Mesendoderm (in vitro differentiated cells): ENCODE results near the gene ST7.
"Not testable (repeated sequence)": the region's sequence is repeated elsewhere in the genome, so short reads cannot be mapped to it uniquely, and the experiment has no call there.

ENCODE experiments used
- DNase-seq: peaks from one replicate; pipeline ENCODE4 v3.0.0; 2013
- H2AK5ac ChIP-seq: 2 replicates; pipeline ENCODE4 v1.6.1; 2013; ENCODE audit warnings: low read length, inconsistent platforms
- H2BK120ac ChIP-seq: 2 replicates; pipeline ENCODE4 v1.6.1; 2013; ENCODE audit warnings: low read depth, mild to moderate bottlenecking, low read length, moderate library complexity, mixed read lengths
- H2BK15ac ChIP-seq: replicated peaks from 2 replicates; pipeline ENCODE4 v1.6.1; 2013; ENCODE audit warnings: low read depth, mild to moderate bottlenecking, moderate library complexity
- H2BK5ac ChIP-seq: 2 replicates; pipeline ENCODE4 v1.6.1; 2013; ENCODE audit warnings: low read length, inconsistent platforms
- H3K18ac ChIP-seq: 2 replicates; pipeline ENCODE4 v1.6.1; 2013; ENCODE audit warnings: mild to moderate bottlenecking, low read length, mixed read lengths
- H3K23ac ChIP-seq: one replicate; pipeline ENCODE4 v1.6.1; 2013; ENCODE audit warnings: low read length
- H3K27ac ChIP-seq: 2 replicates; pipeline ENCODE4 v1.5.1; 2013; ENCODE audit warnings: low read depth, mild to moderate bottlenecking, inconsistent platforms, low read length, moderate library complexity
- H3K27me3 ChIP-seq: 2 replicates; pipeline ENCODE4 v1.6.1; 2013; ENCODE audit warnings: low read length, control low read depth, mild to moderate bottlenecking, inconsistent platforms; ENCODE audit not compliant: insufficient read depth, poor library complexity
- H3K36me3 ChIP-seq: 2 replicates; pipeline ENCODE4 v1.6.1; 2013; ENCODE audit warnings: low read length, inconsistent platforms; ENCODE audit not compliant: control insufficient read depth, insufficient read depth
- H3K4ac ChIP-seq: one replicate; pipeline ENCODE4 v1.6.1; 2013; ENCODE audit warnings: low read depth, mild to moderate bottlenecking, low read length, moderate library complexity
- H3K4me1 ChIP-seq: 2 replicates; pipeline ENCODE4 v1.6.1; 2013; ENCODE audit warnings: low read depth, low read length, inconsistent platforms; ENCODE audit not compliant: control insufficient read depth
- H3K4me2 ChIP-seq: 2 replicates; pipeline ENCODE4 v1.6.1; 2013; ENCODE audit warnings: low read length
- H3K4me3 ChIP-seq: 2 replicates; pipeline ENCODE4 v1.5.1; 2013; ENCODE audit warnings: mild to moderate bottlenecking, low read length
- H3K56ac ChIP-seq: one replicate; pipeline ENCODE4 v1.6.1; 2013; ENCODE audit warnings: low read length
- H3K79me1 ChIP-seq: 2 replicates; pipeline ENCODE4 v1.6.1; 2013; ENCODE audit warnings: low read length, inconsistent platforms
- H3K79me2 ChIP-seq: 2 replicates; pipeline ENCODE4 v1.6.1; 2013; ENCODE audit warnings: mild to moderate bottlenecking, low read length; ENCODE audit not compliant: control insufficient read depth, insufficient read depth
- H3K9ac ChIP-seq: 2 replicates; pipeline ENCODE4 v1.6.1; 2013; ENCODE audit warnings: low read length, inconsistent platforms
- H4K5ac ChIP-seq: one replicate; pipeline ENCODE4 v1.6.1; 2013; ENCODE audit warnings: low read length
- H4K8ac ChIP-seq: one replicate; pipeline ENCODE4 v1.6.1; 2013; ENCODE audit warnings: low read depth, mild to moderate bottlenecking, control low read depth, low read length, moderate library complexity
- WGBS: extraction: QIAGEN DNeasy Blood & Tissue Kit; methylation state at CpG from one replicate; pipeline ENCODE4 v1.1.7; 2013; ENCODE audit warnings: low lambda C conversion rate, missing lambda C conversion rate; ENCODE audit not compliant: insufficient coverage; ENCODE audit errors: extremely low coverage; 5-methylcytosine and 5-hydroxymethylcytosine counted together

ST7 gene

DNA sequence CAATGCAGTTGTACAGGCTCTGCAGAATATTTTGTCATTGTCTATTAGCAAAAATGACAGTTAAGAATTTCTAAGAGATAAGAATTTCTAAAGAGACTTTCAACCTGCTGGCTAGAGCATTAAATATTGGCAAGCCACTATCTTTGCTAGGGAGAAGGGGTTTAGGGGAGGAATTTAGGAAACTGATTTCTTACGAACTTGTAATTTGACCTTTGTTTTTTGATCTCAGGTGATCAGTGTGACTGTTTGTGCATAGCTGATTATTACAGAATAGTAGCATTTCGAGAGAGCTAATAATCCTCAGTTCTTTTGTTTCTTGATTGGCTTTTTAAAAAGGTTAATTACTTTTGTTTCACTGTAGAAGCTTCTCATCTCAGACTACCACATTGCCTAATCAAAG lies 68.1 kb downstream of the ST7 start:
- Histone ChIP-seq H3K79me1 (no peaks in the 10 kb centered on the region), H3K56ac (no peak overlapping the region), H3K23ac (no peak overlapping the region), H3K4me2 (no peak overlapping the region), H4K8ac (no peak overlapping the region), H3K4me3 (no peak overlapping the region), H3K4ac (no peak overlapping the region), H2BK120ac (no peak overlapping the region), H2BK5ac (no peak overlapping the region), H2AK5ac (no peak overlapping the region), H3K79me2 (no peaks in the 10 kb centered on the region), H3K27me3 (no peaks in the 10 kb centered on the region), H3K4me1 (peaks cover 5% of the 10 kb centered on the region), H2BK15ac (no peak overlapping the region), H3K36me3 (no peaks in the 10 kb centered on the region), H4K5ac (no peak overlapping the region), H3K27ac (no peak overlapping the region), H3K18ac (no peak overlapping the region), H3K9ac (no peak overlapping the region)
- WGBS = no CpG with 5 or more reads among the region's 2 CpGs
- DNase-seq = no peak

DNA sequence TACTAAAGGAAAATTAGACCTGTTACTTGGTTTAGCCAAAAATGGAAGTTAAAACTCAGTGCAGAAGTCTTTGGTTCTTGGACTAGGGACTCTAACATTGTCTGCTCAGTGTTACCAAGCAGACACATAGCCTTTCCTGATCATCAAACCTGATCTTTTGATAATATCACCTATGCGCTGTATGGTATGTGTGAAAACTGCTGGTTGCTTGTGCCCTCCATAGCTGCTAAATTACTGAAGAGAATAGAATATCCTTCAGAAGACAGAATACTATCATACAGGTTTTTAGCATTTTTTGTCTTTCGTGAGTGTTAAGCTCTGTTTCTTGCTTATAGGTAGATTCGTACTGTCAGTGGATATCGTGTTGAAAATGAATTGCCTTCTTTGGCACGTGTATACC lies 68.7 kb downstream of the ST7 start:
- Histone ChIP-seq H3K23ac (no peak overlapping the region), H4K5ac (no peak overlapping the region), H3K4me2 (no peak overlapping the region), H2BK15ac (no peak overlapping the region), H3K27me3 (no peaks in the 10 kb centered on the region), H2BK5ac (no peak overlapping the region), H3K27ac (no peak overlapping the region), H3K36me3 (no peaks in the 10 kb centered on the region), H2BK120ac (no peak overlapping the region), H2AK5ac (no peak overlapping the region), H3K79me1 (no peaks in the 10 kb centered on the region), H4K8ac (no peak overlapping the region), H3K4me3 (no peak overlapping the region), H3K9ac (no peak overlapping the region), H3K56ac (no peak overlapping the region), H3K4ac (no peak overlapping the region), H3K4me1 (peaks cover 5% of the 10 kb centered on the region), H3K79me2 (no peaks in the 10 kb centered on the region), H3K18ac (no peak overlapping the region)
- no peak for DNase-seq
- WGBS = no CpG with 5 or more reads among the region's 5 CpGs

DNA sequence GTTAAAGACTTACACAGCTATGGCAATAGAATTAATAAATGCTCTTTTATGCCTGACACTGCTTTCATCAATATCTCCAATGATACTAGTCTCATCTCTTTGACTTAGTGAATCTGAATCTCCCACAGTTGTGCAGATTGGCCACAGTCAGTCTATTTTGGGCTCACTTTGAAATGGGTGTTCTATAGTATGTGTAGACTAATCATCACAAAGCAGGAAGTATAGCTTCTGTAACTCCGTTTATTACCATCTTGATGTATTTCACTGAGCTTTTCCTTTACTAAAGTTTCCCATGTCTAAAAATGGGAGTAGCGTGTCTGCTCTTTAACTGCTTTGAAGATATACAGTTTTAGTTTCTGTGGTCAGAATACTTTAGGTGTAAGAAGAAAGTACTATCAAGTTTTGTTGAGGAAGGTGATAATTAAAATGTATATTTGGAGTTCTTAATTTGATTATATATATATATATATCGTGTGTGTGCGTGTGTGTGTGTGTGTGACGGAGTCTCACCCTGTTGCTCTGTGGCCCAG lies 70.1 kb downstream of the ST7 start:
- Histone ChIP-seq H3K27ac (no peak overlapping the region), H3K9ac (no peak overlapping the region), H2BK5ac (no peak overlapping the region), H3K36me3 (no peaks in the 10 kb centered on the region), H3K4me2 (no peak overlapping the region), H3K23ac (no peak overlapping the region), H2BK120ac (no peak overlapping the region), H4K5ac (no peak overlapping the region), H4K8ac (no peak overlapping the region), H2AK5ac (no peak overlapping the region), H2BK15ac (no peak overlapping the region), H3K79me2 (no peaks in the 10 kb centered on the region), H3K79me1 (no peaks in the 10 kb centered on the region), H3K4ac (no peak overlapping the region), H3K4me1 (peaks cover 5% of the 10 kb centered on the region), H3K27me3 (no peaks in the 10 kb centered on the region), H3K18ac (no peak overlapping the region), H3K4me3 (no peak overlapping the region), H3K56ac (no peak overlapping the region)
- WGBS = no CpG with 5 or more reads among the region's 5 CpGs
- DNase-seq = no peak

DNA sequence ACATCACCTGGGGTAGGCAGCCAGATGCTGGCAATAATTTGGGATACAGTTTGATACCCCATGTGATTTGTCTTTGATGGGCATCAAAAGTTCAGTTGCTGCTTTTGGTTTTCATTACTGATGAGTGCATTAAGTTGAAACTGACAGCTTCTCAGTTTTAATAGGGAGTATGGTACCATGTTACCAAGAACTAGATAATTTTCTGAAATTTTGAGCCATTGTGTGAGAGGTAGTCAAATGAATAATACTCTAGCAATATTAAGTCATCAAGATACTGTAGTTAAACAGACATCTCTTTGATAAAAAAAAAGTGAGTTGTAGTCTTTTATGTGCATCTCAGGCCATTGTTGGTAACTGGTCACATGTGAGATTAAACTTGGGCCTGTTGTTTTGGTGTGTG lies 71.5 kb downstream of the ST7 start:
- no peaks in the 10 kb centered on the region for H3K79me2 ChIP-seq
- H3K27ac ChIP-seq = no peak overlapping the region
- no peak overlapping the region for H2BK5ac ChIP-seq
- H2BK120ac ChIP-seq = no peak overlapping the region
- no peak overlapping the region for H3K9ac ChIP-seq
- no peaks in the 10 kb centered on the region for H3K27me3 ChIP-seq
- peaks cover 4% of the 10 kb centered on the region for H3K4me1 ChIP-seq
- no peak overlapping the region for H2AK5ac ChIP-seq
- H3K36me3 ChIP-seq = no peaks in the 10 kb centered on the region
- no peak for DNase-seq
- no peaks in the 10 kb centered on the region for H3K79me1 ChIP-seq
- H3K18ac ChIP-seq = no peak overlapping the region
- H4K8ac ChIP-seq = no peak overlapping the region
- no peak overlapping the region for H4K5ac ChIP-seq
- H3K4me2 ChIP-seq = no peak overlapping the region
- no peak overlapping the region for H3K56ac ChIP-seq
- no peak overlapping the region for H3K23ac ChIP-seq
- H2BK15ac ChIP-seq = no peak overlapping the region
- H3K4ac ChIP-seq = no peak overlapping the region
- H3K4me3 ChIP-seq = no peak overlapping the region

DNA sequence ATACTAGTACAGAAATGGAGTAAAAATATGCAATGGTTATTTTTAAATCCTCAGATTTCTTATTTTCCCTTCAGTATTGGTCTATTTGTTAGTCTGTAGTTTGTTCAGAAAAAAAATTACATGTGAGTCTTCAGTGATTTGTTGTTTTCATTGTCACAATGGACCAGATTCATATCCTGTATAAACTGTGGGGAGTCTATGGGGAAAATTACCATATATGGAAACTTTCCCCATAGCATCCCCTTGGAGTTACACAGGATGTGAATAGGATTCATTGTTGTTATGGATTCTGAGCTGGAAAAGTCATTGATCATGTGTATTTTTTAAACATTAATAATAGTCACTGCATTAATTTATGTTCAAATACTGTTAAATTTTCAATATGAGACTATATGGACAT lies 72.6 kb downstream of the ST7 start:
- H3K79me1 ChIP-seq = no peaks in the 10 kb centered on the region
- no peak overlapping the region for H2BK15ac ChIP-seq
- no peak overlapping the region for H2BK120ac ChIP-seq
- H3K4ac ChIP-seq = no peak overlapping the region
- H3K56ac ChIP-seq = no peak overlapping the region
- no peak overlapping the region for H2BK5ac ChIP-seq
- no peak overlapping the region for H3K4me2 ChIP-seq
- no peaks in the 10 kb centered on the region for H3K27me3 ChIP-seq
- H3K27ac ChIP-seq = no peak overlapping the region
- H4K8ac ChIP-seq = no peak overlapping the region
- H3K4me3 ChIP-seq = no peak overlapping the region
- no peak overlapping the region for H2AK5ac ChIP-seq
- H3K23ac ChIP-seq = no peak overlapping the region
- H3K36me3 ChIP-seq = no peaks in the 10 kb centered on the region
- DNase-seq = no peak
- no peaks in the 10 kb centered on the region for H3K79me2 ChIP-seq
- H3K4me1 ChIP-seq = no peaks in the 10 kb centered on the region
- H3K18ac ChIP-seq = no peak overlapping the region
- no peak overlapping the region for H3K9ac ChIP-seq
- H4K5ac ChIP-seq = no peak overlapping the region

DNA sequence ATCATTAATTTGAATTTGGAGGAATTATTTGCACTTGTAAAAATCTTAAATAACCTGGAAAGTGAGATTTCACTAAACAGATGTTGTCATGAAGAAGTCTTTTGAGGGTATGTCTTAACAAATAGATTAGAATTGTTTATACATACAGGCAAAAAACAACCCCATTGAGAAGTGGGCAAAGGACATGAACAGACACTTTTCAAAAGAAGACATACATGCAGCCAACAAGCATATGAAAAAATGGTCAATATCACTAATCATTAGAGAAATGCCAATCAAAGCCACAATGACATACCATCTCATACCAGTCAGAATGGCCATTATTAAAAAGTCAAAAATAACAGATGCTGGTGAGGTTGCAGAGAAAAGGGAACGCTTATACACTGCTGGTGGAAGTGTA lies 77.0 kb downstream of the ST7 start:
- WGBS = no CpG with 5 or more reads among the region's 1 CpG
- H3K36me3 ChIP-seq, H3K79me2 ChIP-seq, H3K18ac ChIP-seq, H3K4me2 ChIP-seq, H4K8ac ChIP-seq, DNase-seq, H3K23ac ChIP-seq, H3K56ac ChIP-seq, H4K5ac ChIP-seq, H3K27ac ChIP-seq, H3K4me3 ChIP-seq, H3K79me1 ChIP-seq, H3K9ac ChIP-seq, H3K4ac ChIP-seq, H3K4me1 ChIP-seq, H2BK120ac ChIP-seq, H2AK5ac ChIP-seq, H2BK5ac ChIP-seq, H3K27me3 ChIP-seq, H2BK15ac ChIP-seq: not testable (repeated sequence)
